Colon (tissue), 2 donors: ENCODE measurements around the gene OPRL1.

ENCODE experiments used
- FAIRE-seq: peaks from 2 replicates; lab custom pipeline; 2012; peaks lifted over from hg19 to GRCh38; lab: Jason Lieb, UNC
- donor health status: control.
- donor health status: control.

The OPRL1 gene

DNA sequence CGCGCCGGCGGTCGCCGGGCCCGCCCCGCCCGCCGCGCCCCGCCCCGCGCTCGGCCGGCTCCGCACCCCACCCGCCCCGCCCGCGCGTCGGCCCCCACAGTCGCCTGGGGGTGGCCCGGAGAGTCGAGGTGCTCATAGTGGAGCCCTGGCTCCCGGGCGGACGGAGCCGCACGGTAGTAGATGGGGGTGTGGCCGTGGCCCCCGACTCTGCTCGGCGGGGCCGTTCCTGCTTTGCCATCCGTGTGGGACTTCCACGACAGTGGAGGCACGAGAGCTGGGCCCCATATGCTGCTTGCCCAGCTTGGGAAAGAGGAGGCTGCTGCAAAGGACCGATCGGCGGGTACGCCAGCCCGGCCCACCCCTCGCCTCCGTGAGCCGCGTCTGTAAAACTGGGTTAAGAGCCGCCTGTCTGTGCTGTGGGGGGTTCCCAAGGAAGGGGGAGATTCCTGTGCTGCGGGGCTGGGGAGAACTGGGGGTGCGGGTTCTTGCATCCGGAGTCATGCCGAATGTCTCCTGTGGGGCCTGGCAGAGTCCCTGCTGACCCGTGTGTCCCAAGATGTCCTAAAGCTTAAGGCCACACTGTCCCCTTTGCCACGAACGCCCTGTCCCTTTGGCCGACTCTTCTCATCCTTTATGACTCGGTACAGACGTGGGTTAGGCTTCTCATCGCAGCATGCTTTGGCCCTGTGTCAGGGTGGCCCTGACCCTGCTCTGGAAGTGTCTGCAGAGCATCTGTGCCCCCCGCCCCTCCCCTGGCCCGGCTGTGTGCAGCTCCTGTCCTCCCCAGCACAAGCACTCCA is at the start of gene OPRL1:
Gene OPRL1, plus strand, starts transcription at position 70 of the 800 bp plus-strand sequence. CDS start 12,639 bp downstream, outside the sequence.
- no peak for FAIRE-seq

- FAIRE-seq: no peak
Measured at GRCh38 chr20:64030371-64031134, 49.3 kb upstream of the OPRL1 start.

DNA sequence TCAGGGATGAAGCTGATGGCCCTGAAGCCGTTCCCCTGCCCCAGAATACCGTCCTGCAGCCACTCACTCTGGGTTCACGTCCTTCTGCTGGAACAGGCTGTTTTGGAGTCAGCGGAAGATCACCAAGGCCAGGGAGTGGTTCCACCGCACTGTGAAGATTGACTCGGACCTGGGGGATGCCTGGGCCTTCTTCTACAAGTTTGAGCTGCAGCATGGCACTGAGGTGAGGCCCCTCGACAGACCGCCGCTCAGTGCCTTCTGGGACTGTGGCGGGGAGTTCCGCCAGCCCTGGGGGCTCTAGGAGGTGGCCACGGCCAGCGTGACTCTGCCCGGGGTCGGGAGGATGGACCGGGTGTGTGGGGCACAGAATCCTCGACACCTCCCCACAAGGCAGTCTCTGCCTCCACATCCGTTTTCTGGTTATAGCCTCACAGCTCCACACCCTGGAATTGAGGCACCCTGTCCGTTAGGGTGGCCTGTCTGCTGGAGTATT is 48.0 kb upstream of the OPRL1 start:
- FAIRE-seq: no peak

DNA sequence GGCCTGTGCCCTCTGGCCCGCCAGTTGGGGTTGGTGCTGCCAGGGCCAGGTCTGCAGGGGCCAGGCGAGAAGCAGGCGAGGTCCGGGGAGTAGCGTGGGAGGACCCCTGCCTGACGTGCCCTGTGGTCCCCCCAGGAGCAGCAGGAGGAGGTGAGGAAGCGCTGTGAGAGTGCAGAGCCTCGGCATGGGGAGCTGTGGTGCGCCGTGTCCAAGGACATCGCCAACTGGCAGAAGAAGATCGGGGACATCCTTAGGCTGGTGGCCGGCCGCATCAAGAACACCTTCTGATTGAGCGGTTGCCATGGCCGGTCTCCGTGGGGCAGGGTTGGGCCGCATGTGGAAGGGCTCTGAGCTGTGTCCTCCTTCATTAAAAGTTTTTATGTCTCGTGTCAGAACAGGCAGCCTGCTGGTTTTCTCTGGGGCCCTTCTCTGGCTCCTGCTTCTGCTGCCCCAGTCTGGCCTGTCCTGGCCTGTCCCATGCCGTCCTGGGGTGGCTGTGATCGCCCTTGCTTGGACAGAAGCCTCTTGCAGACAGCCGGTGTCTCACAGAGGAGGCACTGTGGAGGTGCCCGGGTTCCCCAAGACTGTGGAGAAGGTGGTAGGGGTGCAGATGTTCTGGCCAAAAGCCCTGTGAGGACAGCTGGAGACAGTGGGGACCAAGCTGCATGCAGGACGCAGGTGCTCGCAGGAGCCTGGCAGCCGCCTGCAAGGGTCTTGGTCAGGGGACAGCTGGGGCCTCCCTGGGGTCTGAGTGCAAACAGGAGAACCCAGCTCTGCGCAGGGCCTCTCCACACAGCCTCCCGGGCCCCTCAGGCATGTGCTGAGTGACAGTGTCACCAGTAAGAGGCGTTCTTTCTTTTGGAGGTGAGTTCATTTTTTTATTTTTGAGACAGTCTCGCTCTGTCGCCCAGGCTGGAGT is 46.9 kb upstream of the OPRL1 start:
- no peak for FAIRE-seq

- FAIRE-seq: no peak
Measured at GRCh38 chr20:64033981-64034493, 45.8 kb upstream of the OPRL1 start.

DNA sequence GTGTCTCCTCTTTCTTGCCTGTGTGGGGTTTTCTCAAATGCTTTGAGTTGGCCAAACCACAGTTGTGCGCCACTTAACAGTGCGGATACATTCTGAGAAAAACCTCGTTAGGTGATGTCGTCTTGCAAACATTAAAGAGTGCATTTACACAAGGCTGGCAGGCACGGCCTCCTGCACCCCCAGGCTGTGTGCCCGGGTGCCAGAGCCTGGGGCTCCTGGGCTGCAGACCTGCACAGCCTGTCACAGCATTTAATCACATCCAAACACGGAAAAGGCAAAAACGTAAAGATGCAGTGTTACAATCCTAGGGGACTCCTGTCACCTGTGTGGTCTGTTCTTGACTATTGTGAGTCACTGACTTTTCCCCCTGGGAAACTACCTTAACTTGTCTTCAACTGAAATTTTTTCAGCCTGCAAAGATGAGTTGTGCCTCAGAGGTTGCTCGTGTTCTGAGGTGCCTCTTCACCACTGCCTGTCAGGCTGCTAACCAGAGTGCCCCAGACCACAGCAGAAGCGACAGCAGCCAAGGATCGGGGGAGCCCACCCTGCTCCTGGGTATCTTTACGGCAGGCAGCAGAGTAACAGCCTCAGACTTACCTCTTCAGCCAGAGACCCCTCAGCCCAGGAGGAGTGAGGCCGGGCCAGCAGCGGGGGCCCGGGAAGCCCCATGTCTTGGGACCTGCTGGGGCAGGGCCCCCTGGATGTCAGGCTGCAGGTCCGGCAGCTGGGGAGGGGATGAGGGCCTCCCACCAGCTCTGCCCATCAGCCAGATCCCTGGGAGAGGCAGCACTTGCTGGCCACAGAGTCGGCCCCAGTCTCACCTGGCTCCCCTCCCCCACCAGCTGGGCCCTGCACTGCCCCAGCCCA is 44.6 kb upstream of the OPRL1 start:
- FAIRE-seq: no peak

- no peak for FAIRE-seq
Measured at GRCh38 chr20:64035933-64036345, 43.9 kb upstream of the OPRL1 start, which contains the start of gene C20orf204. TSS of gene C20orf204 (plus strand) at chr20:64036182. CDS start at chr20:64036324, 142 bp downstream.

DNA sequence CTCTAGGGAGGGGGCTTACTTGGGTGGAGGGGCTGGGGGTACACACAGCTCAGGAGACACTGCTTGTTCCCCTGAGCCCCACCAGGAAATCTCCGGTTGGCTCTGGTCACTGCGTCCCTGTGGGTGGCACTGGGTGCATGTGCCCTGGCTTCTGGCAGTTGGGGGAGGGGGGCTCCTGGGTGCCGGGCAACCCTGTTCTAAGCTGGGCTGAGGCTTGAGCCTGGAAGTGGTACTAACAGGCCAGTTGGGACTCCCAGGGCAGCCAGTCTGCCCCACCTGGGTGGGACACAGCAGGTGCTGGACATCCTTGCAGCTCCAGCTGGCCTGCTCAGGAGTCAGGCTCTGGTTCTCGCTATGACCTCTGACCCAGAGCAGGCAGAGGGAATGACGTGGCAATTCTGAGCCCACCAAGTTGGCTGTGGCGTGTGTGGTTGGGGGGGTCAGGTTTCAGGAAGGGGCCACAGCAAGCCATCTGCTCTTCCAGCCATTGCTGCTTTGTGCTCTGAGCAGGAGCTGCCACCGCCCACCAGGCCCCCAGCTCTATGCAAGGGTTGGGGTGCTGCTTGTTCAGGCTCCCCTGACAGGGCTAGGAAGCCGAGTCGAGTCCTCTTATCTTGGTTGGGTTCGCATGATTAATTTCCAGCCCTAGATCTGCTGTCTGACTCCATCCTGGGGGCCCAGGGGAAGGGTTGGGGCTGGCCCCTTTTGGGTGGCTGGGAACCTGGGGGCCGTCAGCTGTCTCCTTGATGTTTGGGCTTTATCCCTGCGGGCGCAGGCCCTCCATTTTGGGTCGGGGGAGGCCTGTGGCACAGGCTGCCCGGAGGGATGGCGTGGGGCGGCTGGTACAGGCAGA is 43.3 kb upstream of the OPRL1 start:
- FAIRE-seq: no peak

DNA sequence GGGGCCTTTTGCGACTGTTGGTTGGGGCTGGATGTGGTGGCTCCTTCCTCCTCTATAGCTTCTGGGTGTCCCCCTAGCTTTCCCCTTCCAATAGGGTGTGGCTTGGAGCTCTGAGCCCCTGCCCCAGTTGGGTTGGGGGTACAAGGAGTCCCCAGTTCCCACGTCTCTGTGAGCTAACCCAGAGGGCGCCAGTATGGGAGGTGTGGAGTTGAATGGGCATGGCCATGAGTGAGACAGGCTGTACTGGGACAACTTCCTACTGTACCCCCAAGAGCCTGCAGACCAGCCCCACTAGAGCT is 42.7 kb upstream of the OPRL1 start:
- FAIRE-seq: no peak

DNA sequence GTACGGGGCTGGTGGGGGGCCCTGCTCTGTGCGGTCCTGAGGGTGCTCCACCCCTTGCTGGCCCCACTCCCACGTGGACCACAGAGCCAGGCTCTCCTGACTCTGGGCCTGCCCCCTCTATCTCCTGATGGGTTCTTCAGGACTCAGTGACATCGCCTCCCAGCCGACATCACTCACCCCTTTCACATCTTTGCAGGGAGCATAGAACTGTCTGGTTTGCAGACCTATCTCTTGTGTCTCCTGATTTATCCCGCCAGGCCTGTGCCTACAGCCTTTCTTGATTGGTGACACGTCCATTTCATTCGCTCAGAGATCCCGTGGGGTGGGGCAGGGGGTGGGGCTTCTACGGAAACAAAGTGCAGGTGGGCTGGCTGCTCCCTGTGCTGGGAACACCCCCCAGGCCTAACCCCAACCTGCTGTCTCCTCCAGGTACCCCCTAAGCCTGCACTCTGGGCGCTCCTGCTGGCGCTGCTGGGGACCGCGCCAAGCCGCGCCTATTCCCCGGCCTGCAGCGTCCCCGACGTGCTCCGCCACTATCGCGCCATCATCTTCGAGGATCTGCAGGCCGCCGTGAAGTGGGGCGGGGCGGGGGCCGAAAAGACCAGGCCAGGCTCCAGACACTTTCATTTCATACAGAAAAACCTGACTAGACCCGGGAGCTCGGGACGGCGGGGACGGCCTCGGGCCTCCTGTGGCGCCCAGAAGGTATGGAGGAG is 42.2 kb upstream of the OPRL1 start:
- FAIRE-seq: no peak

DNA sequence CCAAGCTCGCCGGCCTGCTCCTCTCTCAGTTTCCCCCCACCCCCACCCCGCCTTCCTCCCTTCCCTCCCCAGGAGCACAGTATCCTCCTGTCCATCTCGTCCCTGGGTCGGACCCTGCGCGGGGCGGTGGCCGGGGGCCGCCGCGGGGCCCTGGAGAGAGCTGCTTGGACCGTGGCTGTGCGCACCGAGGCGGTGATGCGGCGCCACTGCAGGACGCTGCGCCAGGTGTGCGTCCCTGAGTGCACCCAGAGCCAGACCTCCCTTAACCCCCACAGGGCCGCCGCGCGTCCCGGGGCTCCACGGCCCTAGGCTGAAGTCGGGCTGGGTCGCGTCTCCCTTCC is 41.7 kb upstream of the OPRL1 start:
- FAIRE-seq: no peak

DNA sequence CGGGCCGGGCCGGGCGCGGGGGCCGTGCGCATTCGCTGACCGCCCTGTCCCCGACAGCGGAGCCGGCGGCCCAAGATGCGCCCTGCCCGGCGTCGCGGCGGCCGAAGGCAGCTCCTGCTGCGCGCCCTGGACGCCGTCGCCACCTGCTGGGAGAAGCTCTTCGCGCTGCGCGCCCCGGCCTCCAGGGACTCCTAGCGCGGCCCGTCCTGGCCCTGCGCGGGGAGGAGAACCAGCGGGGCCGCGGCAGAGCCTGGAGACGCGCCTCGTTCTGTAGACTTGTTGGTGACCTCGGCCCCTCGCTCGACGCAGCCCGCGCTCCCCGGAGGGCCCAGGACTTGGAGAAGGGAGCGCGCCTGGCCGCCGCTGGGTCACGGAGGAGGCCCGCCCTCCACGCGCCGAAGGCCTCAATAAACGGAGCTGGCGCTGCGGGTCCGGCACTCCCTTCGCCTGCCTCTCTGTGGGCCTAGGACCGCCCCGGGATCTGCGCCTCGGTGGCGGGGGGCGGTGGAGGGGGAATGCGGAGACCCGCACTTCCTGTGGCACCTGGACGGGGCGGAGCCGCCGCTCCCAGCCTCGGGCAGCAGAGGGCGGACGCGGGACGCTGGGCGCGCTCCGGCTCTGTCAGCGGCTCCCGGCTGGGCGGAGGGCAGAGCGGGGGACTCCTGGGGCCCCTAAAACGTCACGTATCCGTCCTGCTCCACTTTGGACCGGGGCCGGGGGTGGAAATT is 41.2 kb upstream of the OPRL1 start:
- no peak for FAIRE-seq

- FAIRE-seq: no peak
Measured at GRCh38 chr20:64039293-64040160, 40.4 kb upstream of the OPRL1 start.

DNA sequence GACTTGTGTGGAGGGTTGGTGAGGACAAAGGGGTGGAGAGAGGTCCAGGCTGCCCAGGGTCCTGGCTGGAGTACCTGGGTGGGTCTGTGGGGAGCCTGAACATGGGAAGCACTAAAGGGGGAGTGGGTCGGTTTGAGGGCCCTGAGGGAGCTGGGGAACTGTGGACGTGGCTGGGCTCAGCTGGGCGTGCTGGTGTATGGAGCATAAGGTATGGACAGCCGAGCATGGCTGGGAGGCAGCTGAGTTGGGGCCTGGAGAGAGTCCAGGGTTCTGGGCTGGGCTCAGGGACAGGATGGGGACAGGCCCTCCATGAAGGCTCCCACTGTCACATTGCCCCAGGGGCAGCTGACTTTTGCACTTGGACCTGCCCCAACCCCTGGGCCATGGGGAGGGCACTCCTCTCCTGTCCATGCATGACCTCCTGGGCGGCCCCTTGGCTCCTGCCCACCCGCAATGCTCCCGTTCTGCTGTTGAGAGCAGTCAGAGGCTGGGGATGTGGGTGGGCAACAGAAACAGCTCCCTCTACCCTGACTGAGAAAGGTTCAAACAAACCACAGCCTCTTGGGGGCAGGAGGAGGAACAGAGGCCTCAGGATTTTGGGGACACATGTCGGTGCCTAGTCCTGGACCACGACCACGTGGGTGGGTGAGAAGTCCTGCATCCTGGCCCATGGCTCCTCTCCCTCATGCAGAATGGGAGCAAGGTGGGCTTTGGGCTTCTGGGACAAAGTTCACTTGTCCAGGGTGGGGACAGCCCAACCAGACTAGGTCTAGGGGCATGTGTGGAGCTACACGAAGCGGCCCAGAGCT is 39.4 kb upstream of the OPRL1 start:
- no peak for FAIRE-seq

GRCh38 chr20:64041040-64041780 is 38.7 kb upstream of the OPRL1 start:
- no peak for FAIRE-seq

GRCh38 chr20:64041781-64042053 is 38.2 kb upstream of the OPRL1 start:
- FAIRE-seq: no peak
